Stomach (tissue), 4 donors: ENCODE data around the gene UCKL1.

Experiments used
- POLR2A ChIP-seq, 4 donors: fragments of 450-650 bp; IDR thresholded peaks; one replicate each; pipeline ENCODE4 v1.6.1; 2016; ENCODE audit warnings: antibody characterized with exemption in 4 of 4, control low read depth in 2 of 4, mild to moderate bottlenecking in 1 of 4, moderate library complexity in 1 of 4
- TF ChIP-seq, protein P1 (sequence below), 7 experiments: fragments of 450-650 bp in 4 of 7; fragments of 200-600 bp in 3 of 7; sonication (generic) in 3 of 7; IDR thresholded peaks; one replicate each; pipeline ENCODE4 v1.5.1; 2016 to 2019; ENCODE audit warnings: antibody characterized with exemption in 7 of 7, control low read depth in 2 of 7, mild to moderate bottlenecking in 1 of 7

DNA sequence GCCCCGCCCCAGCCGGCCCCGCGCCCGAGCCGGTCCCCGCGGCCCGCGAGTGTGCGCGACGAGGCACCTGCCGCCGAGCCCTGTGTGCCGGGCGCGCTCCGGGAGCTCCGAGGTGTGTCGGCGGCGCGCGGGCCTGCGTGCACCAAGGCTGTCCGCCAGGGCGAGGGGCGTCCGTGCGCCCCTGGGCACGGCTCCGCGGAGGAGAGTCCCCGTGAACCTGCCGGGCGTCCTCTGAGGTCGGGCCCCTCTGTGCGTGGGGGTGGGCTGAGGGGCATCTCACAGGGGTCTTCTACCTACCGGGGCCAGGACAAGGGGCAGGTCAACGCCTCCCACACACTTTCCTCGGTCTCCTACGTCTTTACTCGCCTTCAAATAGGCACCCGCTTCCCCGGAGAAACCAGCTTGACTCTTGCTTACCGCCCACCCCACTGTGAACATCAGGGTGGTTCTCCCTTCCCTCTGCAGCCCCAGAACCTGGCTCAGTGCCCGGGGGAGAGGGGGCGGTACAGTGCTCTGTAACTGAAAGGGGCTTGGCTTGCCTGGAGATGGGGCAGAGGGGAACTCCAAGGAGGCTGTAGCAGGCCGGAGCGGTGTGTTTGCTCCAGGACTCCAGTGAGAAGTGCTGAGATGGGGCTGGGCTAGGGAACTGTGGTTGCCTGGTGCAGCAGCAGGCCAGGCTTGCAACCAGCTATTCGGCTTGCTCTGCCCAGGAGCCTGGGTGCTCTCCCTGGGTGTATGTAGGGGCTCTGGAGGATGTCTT, 23.5 kb upstream of the UCKL1 start, which contains the start of gene SAMD10:
- TF ChIP-seq, protein P1, sequence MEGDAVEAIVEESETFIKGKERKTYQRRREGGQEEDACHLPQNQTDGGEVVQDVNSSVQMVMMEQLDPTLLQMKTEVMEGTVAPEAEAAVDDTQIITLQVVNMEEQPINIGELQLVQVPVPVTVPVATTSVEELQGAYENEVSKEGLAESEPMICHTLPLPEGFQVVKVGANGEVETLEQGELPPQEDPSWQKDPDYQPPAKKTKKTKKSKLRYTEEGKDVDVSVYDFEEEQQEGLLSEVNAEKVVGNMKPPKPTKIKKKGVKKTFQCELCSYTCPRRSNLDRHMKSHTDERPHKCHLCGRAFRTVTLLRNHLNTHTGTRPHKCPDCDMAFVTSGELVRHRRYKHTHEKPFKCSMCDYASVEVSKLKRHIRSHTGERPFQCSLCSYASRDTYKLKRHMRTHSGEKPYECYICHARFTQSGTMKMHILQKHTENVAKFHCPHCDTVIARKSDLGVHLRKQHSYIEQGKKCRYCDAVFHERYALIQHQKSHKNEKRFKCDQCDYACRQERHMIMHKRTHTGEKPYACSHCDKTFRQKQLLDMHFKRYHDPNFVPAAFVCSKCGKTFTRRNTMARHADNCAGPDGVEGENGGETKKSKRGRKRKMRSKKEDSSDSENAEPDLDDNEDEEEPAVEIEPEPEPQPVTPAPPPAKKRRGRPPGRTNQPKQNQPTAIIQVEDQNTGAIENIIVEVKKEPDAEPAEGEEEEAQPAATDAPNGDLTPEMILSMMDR (IDR thresholded peaks at IDR 0.05) = peak in 2 of 7 experiments; percentile 13 to 22
- no peak for TF ChIP-seq POLR2A (IDR thresholded peaks at IDR 0.05)
